ENCODE data around the gene LBX1. TPM values are rescaled to one million over a fixed set of nuclear protein-coding genes. Genes with fewer than 3 reads are reported as not detected.

Gene LBX1
- total and polyA plus RNA-seq, 2 donors (not counting 1 experiment from before 2014, with no cell fraction given): not detected

GRCh38 chr10:101234333-101234732, 5.1 kb upstream of the LBX1 start:
- intact Hi-C loops (cut with micrococcal nuclease): loop anchor here (5.0 kb wide), 1 partner anchor 172 kb away; the partner anchor contains the start of gene KAZALD1
- Histone ChIP-seq H3K4me1 (ENCODE audit: control insufficient read depth in 2 of 2, insufficient read depth in 2 of 2, low read length in 2 of 2) (peaks cover 29 to 52% of the 10 kb centered on the region in 2 donors), H3K4me3 (ENCODE audit: control extremely low read depth in 1 of 5, extremely low read depth in 1 of 5, insufficient read depth in 1 of 5, low read depth in 2 of 5, low read length in 4 of 5) (no peak overlapping the region), H2AFZ (ENCODE audit: insufficient read depth, low read depth, low read length, poor library complexity, severe bottlenecking) (no peak overlapping the region), H3K36me3 (replicated peaks in 1 of 2; ENCODE audit: control extremely low read depth in 1 of 2, control insufficient read depth in 1 of 2, extremely low read depth in 1 of 2, insufficient read depth in 2 of 2, low read length in 1 of 2) (no peaks in the 10 kb centered on the region), H3K79me2 (ENCODE audit: control insufficient read depth, insufficient read depth, low read length) (no peaks in the 10 kb centered on the region), H3K9ac (ENCODE audit: low read length) (no peak overlapping the region), H3K27me3 (replicated peaks in 1 of 4; ENCODE audit: control extremely low read depth in 1 of 4, control insufficient read depth in 3 of 4, insufficient read depth in 4 of 4, low read length in 3 of 4) (peaks cover 0 to 97% (median 86%) of the 10 kb centered on the region in 4 experiments), H3K27ac (ENCODE audit: low read length in 2 of 2) (no peak overlapping the region), H3K4me2 (replicated peaks; ENCODE audit: low read depth, low read length, poor library complexity, severe bottlenecking) (no peak overlapping the region), H3K9me3 (ENCODE audit: control extremely low read depth in 1 of 3, control insufficient read depth in 2 of 3, insufficient read depth in 1 of 3, low read length in 2 of 3) (peaks cover 0 to 42% (median 0%) of the 10 kb centered on the region in 3 donors), H4K20me1 (ENCODE audit: control insufficient read depth, insufficient read depth, low read length, poor library complexity, severe bottlenecking) (no peaks in the 10 kb centered on the region)
- Mint-ChIP-seq H3K27me3 (peaks cover 75% of the 10 kb centered on the region), H3K27ac (no peak overlapping the region), H3K4me1 (peaks cover 18% of the 10 kb centered on the region), H3K9me3 (ENCODE audit: insufficient read depth) (no peaks in the 10 kb centered on the region), H3K4me3 (no peak overlapping the region)
- ATAC-seq (ENCODE audit: low read depth) (no peak), DNase-seq (no peak)
- POLR2A ChIA-PET: no interaction called here
- WGBS (ENCODE audit: insufficient coverage): no CpG with 5 or more reads among the region's 1 CpG
- TF ChIP-seq EZH2 (IDR thresholded peaks at IDR 0.05; ENCODE audit: borderline replicate concordance, insufficient read depth, low read depth, low read length, poor library complexity, severe bottlenecking) (no peak), CTCF (IDR thresholded peaks at IDR 0.05) (no peak)
- CTCF ChIA-PET: no interaction called here

GRCh38 chr10:101233863-101234262, 4.6 kb upstream of the LBX1 start:
- no peak overlapping the region for H3K4me2 ChIP-seq (replicated peaks; ENCODE audit: low read depth, low read length, poor library complexity, severe bottlenecking)
- H3K4me1 ChIP-seq (ENCODE audit: control insufficient read depth in 2 of 2, insufficient read depth in 2 of 2, low read length in 2 of 2): peaks cover 34 to 52% of the 10 kb centered on the region in 2 donors
- intact Hi-C loops (cut with micrococcal nuclease): loop anchor here (5.0 kb wide), 1 partner anchor 172 kb away; the partner anchor contains the start of gene KAZALD1
- Mint-ChIP-seq H3K4me1 (peaks cover 21% of the 10 kb centered on the region), H3K27me3 (peaks cover 74% of the 10 kb centered on the region), H3K4me3 (no peak overlapping the region), H3K9me3 (ENCODE audit: insufficient read depth) (no peaks in the 10 kb centered on the region), H3K27ac (no peak overlapping the region)
- POLR2A ChIA-PET: no interaction called here
- DNase-seq (no peak), ATAC-seq (ENCODE audit: low read depth) (no peak)
- 16% methylated on average over 3 of the region's 3 CpGs for WGBS (ENCODE audit: insufficient coverage)
- H3K36me3 ChIP-seq (replicated peaks in 1 of 2; ENCODE audit: control extremely low read depth in 1 of 2, control insufficient read depth in 1 of 2, extremely low read depth in 1 of 2, insufficient read depth in 2 of 2, low read length in 1 of 2): no peaks in the 10 kb centered on the region
- CTCF ChIA-PET: no interaction called here
- no peak overlapping the region for H2AFZ ChIP-seq (ENCODE audit: insufficient read depth, low read depth, low read length, poor library complexity, severe bottlenecking)
- H3K79me2 ChIP-seq (ENCODE audit: control insufficient read depth, insufficient read depth, low read length): no peaks in the 10 kb centered on the region
- H3K9me3 ChIP-seq (ENCODE audit: control extremely low read depth in 1 of 3, control insufficient read depth in 2 of 3, insufficient read depth in 1 of 3, low read length in 2 of 3): peaks cover 0 to 45% (median 0%) of the 10 kb centered on the region in 3 donors
- TF ChIP-seq CTCF (IDR thresholded peaks at IDR 0.05) (no peak), EZH2 (IDR thresholded peaks at IDR 0.05; ENCODE audit: borderline replicate concordance, insufficient read depth, low read depth, low read length, poor library complexity, severe bottlenecking) (no peak)
- H3K27me3 ChIP-seq (replicated peaks in 1 of 4; ENCODE audit: control extremely low read depth in 1 of 4, control insufficient read depth in 3 of 4, insufficient read depth in 4 of 4, low read length in 3 of 4): peaks cover 0 to 97% (median 86%) of the 10 kb centered on the region in 4 experiments
- no peak overlapping the region for H3K9ac ChIP-seq (ENCODE audit: low read length)
- H3K4me3 ChIP-seq (ENCODE audit: control extremely low read depth in 1 of 5, extremely low read depth in 1 of 5, insufficient read depth in 1 of 5, low read depth in 2 of 5, low read length in 4 of 5): no peak overlapping the region
- H3K27ac ChIP-seq (ENCODE audit: low read length in 2 of 2): no peak overlapping the region
- H4K20me1 ChIP-seq (ENCODE audit: control insufficient read depth, insufficient read depth, low read length, poor library complexity, severe bottlenecking): no peaks in the 10 kb centered on the region
